ENCODE results near the gene C2orf69.

The C2orf69 gene

GRCh38 chr2:199895406-199895805 is 15.7 kb upstream of the C2orf69 start:
- TF ChIP-seq, protein P1, sequence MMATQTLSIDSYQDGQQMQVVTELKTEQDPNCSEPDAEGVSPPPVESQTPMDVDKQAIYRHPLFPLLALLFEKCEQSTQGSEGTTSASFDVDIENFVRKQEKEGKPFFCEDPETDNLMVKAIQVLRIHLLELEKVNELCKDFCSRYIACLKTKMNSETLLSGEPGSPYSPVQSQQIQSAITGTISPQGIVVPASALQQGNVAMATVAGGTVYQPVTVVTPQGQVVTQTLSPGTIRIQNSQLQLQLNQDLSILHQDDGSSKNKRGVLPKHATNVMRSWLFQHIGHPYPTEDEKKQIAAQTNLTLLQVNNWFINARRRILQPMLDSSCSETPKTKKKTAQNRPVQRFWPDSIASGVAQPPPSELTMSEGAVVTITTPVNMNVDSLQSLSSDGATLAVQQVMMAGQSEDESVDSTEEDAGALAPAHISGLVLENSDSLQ (IDR thresholded peaks at IDR 0.05), result no peak
- TF ChIP-seq FOXM1 (IDR thresholded peaks at IDR 0.05; ENCODE audit: borderline replicate concordance) (no peak), SUZ12 (IDR thresholded peaks at IDR 0.05) (no peak), LEF1 (IDR thresholded peaks at IDR 0.05; ENCODE audit: borderline replicate concordance) (no peak), ELF4 (IDR thresholded peaks at IDR 0.05) (no peak), NFRKB (IDR thresholded peaks at IDR 0.05) (no peak), FOXA1 (IDR thresholded peaks at IDR 0.05) (no peak), HDGF (IDR thresholded peaks at IDR 0.05; ENCODE audit: borderline replicate concordance) (no peak), SP1 (IDR thresholded peaks at IDR 0.05) (no peak), ZNF384 (IDR thresholded peaks at IDR 0.05) (no peak), L3MBTL2 (conservative IDR thresholded peaks at IDR 0.05) (no peak), TARDBP (IDR thresholded peaks at IDR 0.05) (no peak), FOXK2 (IDR thresholded peaks at IDR 0.05) (no peak), BHLHE40 (IDR thresholded peaks at IDR 0.05; ENCODE audit: borderline replicate concordance) (no peak), ARNT (IDR thresholded peaks at IDR 0.05) (no peak), CTBP1 (IDR thresholded peaks at IDR 0.05; ENCODE audit: borderline replicate concordance) (no peak)
- CTCF ChIA-PET, result no interaction called here
- POLR2A ChIA-PET, result no interaction called here
- no peak for DNase-seq (ENCODE audit: extremely low spot score)

GRCh38 chr2:199896617-199897016 is 14.5 kb upstream of the C2orf69 start:
- POLR2A ChIA-PET, result no interaction called here
- CTCF ChIA-PET, result no interaction called here
- DNase-seq (ENCODE audit: extremely low spot score), result no peak
- TF ChIP-seq LEF1 (IDR thresholded peaks at IDR 0.05; ENCODE audit: borderline replicate concordance), result no peak
- no peak for TF ChIP-seq TARDBP (IDR thresholded peaks at IDR 0.05)
- TF ChIP-seq SUZ12 (IDR thresholded peaks at IDR 0.05), result no peak
- TF ChIP-seq FOXK2 (IDR thresholded peaks at IDR 0.05), result no peak
- no peak for TF ChIP-seq ARNT (IDR thresholded peaks at IDR 0.05)
- TF ChIP-seq ZNF384 (IDR thresholded peaks at IDR 0.05), result no peak
- TF ChIP-seq, protein P1 (IDR thresholded peaks at IDR 0.05), result no peak
- TF ChIP-seq FOXA1 (IDR thresholded peaks at IDR 0.05), result no peak
- TF ChIP-seq ELF4 (IDR thresholded peaks at IDR 0.05), result no peak
- no peak for TF ChIP-seq L3MBTL2 (conservative IDR thresholded peaks at IDR 0.05)
- no peak for TF ChIP-seq HDGF (IDR thresholded peaks at IDR 0.05; ENCODE audit: borderline replicate concordance)
- TF ChIP-seq SP1 (IDR thresholded peaks at IDR 0.05), result no peak
- no peak for TF ChIP-seq CTBP1 (IDR thresholded peaks at IDR 0.05; ENCODE audit: borderline replicate concordance)
- TF ChIP-seq NFRKB (IDR thresholded peaks at IDR 0.05), result no peak

DNA sequence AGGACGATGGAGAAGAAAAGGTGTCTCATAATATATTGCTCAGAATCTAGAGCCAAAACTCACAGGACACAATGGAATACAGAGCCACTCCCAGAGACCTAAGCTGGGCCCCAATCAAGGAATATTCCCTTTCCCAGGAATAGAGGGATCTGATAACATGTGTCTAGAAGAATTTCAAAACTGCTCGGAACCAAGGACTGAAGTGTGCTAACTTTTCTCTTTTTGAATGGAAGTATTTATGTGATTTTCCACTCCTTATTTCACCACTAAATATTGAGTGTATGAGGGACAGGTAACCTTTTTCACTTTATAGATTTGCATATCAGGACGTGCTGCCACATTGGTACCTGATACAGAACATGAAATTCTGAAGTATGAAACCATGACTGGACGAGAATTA is 9.2 kb upstream of the C2orf69 start:
- CTCF ChIA-PET, result interaction anchor here (0.6 kb wide), 1 partner anchor 162 kb away, joined by 3 read pairs; no protein-coding TSS in a partner anchor
- TF ChIP-seq SP1 (IDR thresholded peaks at IDR 0.05), result no peak
- TF ChIP-seq, protein P1 (IDR thresholded peaks at IDR 0.05), result no peak
- TF ChIP-seq NFRKB (IDR thresholded peaks at IDR 0.05), result no peak
- no peak for TF ChIP-seq SUZ12 (IDR thresholded peaks at IDR 0.05)
- TF ChIP-seq FOXK2 (IDR thresholded peaks at IDR 0.05), result no peak
- TF ChIP-seq ZNF384 (IDR thresholded peaks at IDR 0.05), result no peak
- no peak for TF ChIP-seq L3MBTL2 (conservative IDR thresholded peaks at IDR 0.05)
- no peak for TF ChIP-seq FOXA1 (IDR thresholded peaks at IDR 0.05)
- TF ChIP-seq FOXM1 (IDR thresholded peaks at IDR 0.05; ENCODE audit: borderline replicate concordance), result no peak
- TF ChIP-seq LEF1 (IDR thresholded peaks at IDR 0.05; ENCODE audit: borderline replicate concordance), result no peak
- TF ChIP-seq HDGF (IDR thresholded peaks at IDR 0.05; ENCODE audit: borderline replicate concordance), result no peak
- TF ChIP-seq ARNT (IDR thresholded peaks at IDR 0.05), result no peak
- DNase-seq (ENCODE audit: extremely low spot score), result no peak
- POLR2A ChIA-PET, result interaction anchor here (1.4 kb wide), 1 partner anchor 9 kb away, joined by 6 read pairs; the partner anchor contains the start of gene C2orf69

DNA sequence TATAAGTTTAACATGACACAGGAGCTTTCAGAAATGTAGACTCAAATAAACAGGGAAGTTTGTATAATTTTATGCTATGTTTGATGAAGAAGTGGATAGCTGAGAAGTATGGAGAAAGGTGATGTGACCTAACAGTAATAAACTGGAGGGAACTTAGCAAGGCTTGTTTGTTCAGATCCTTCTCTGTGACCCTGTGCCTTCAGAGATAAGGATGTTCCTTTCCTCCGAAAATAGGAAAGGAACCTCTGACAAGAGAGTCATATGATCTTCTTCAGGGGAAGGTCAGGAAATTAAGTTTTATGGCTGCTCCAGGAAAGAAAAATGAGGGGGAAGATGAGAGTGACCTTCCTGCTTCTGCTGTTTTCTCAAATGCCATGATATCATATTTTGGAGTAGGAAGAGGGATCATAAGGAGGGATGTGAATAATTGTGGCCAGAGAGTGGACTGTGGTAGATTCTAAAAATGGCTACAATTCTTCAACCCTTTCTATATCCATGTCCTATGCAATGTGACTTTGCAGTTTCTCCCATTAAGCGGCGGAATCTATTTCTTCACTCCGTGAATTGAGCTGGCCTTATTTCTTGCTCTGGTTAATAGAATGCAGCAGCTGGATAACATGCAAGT is 8.5 kb upstream of the C2orf69 start:
- ChIA-PET POLR2A (interaction anchor here (1.4 kb wide), 1 partner anchor 9 kb away, joined by 6 read pairs; the partner anchor contains the start of gene C2orf69), CTCF (no interaction called here)
- no peak for DNase-seq (ENCODE audit: extremely low spot score)
- TF ChIP-seq LEF1 (IDR thresholded peaks at IDR 0.05; ENCODE audit: borderline replicate concordance) (no peak), ZNF384 (IDR thresholded peaks at IDR 0.05) (no peak), L3MBTL2 (conservative IDR thresholded peaks at IDR 0.05) (no peak), SUZ12 (IDR thresholded peaks at IDR 0.05) (no peak), NFRKB (IDR thresholded peaks at IDR 0.05) (no peak), CTBP1 (IDR thresholded peaks at IDR 0.05; ENCODE audit: borderline replicate concordance) (no peak), ELF4 (IDR thresholded peaks at IDR 0.05) (no peak), HDGF (IDR thresholded peaks at IDR 0.05; ENCODE audit: borderline replicate concordance) (no peak)
- TF ChIP-seq, protein P1 (IDR thresholded peaks at IDR 0.05), result no peak

- ChIA-PET CTCF (no interaction called here), POLR2A (interaction anchor here (1.4 kb wide), 1 partner anchor 8 kb away, joined by 6 read pairs; the partner anchor contains the start of gene C2orf69)
- no peak for DNase-seq (ENCODE audit: extremely low spot score)
- no peak for TF ChIP-seq L3MBTL2 (conservative IDR thresholded peaks at IDR 0.05)
- no peak for TF ChIP-seq NFRKB (IDR thresholded peaks at IDR 0.05)
- no peak for TF ChIP-seq ZNF384 (IDR thresholded peaks at IDR 0.05)
- no peak for TF ChIP-seq TARDBP (IDR thresholded peaks at IDR 0.05)
- no peak for TF ChIP-seq FOXK2 (IDR thresholded peaks at IDR 0.05)
- no peak for TF ChIP-seq FOXM1 (IDR thresholded peaks at IDR 0.05; ENCODE audit: borderline replicate concordance)
- no peak for TF ChIP-seq SUZ12 (IDR thresholded peaks at IDR 0.05)
- no peak for TF ChIP-seq ELF4 (IDR thresholded peaks at IDR 0.05)
- no peak for TF ChIP-seq FOXA1 (IDR thresholded peaks at IDR 0.05)
- no peak for TF ChIP-seq CTBP1 (IDR thresholded peaks at IDR 0.05; ENCODE audit: borderline replicate concordance)
- no peak for TF ChIP-seq ARNT (IDR thresholded peaks at IDR 0.05)
- TF ChIP-seq LEF1 (IDR thresholded peaks at IDR 0.05; ENCODE audit: borderline replicate concordance), result no peak
- no peak for TF ChIP-seq BHLHE40 (IDR thresholded peaks at IDR 0.05; ENCODE audit: borderline replicate concordance)
- TF ChIP-seq HDGF (IDR thresholded peaks at IDR 0.05; ENCODE audit: borderline replicate concordance), result no peak
- TF ChIP-seq SP1 (IDR thresholded peaks at IDR 0.05), result no peak
Observed at GRCh38 chr2:199903111-199903510, 8.0 kb upstream of the C2orf69 start.
